Astrocyte of the cerebellum (primary cell): ENCODE measurements around the gene DPH7.
"Not testable (repeated sequence)": the region's sequence is repeated elsewhere in the genome, so short reads cannot be mapped to it uniquely, and the experiment has no call there.

Source experiments
- DNase-seq: peaks from one replicate; pipeline ENCODE4 v3.0.0-alpha.2; 2011; ENCODE audit warnings: low read depth
- H3K4me3 ChIP-seq: 2 replicates; pipeline ENCODE4 v1.5.1; 2011; ENCODE audit warnings: mild to moderate bottlenecking, low read depth, low read length, moderate library complexity
- CTCF ChIP-seq: IDR thresholded peaks from 2 replicates; pipeline ENCODE4 v1.5.1; 2012; ENCODE audit warnings: low read length, low read depth, moderate library complexity, mild to moderate bottlenecking; ENCODE audit errors: missing control alignments
- in situ Hi-C: cut with HindIII; loops from 2 replicates; pipeline ENCODE4 v1.10.0; 2017; ENCODE audit warnings: low sequenced_read_pairs

Gene DPH7

GRCh38 chr9:137578518-137579258 lies at the start of gene DPH7:
Gene DPH7 (minus strand): TSS chr9:137578925. CDS start chr9:137578777, 148 bp downstream.
- peak within 1 kb of the TSS; percentile 85 for H3K4me3 ChIP-seq
- in situ Hi-C loops = no loop called here
- DNase-seq = peak; percentile 57
- TF ChIP-seq CTCF = peak; percentile 83

GRCh38 chr9:137627406-137627805 lies 48.7 kb upstream of the DPH7 start:
- in situ Hi-C loops, H3K4me3 ChIP-seq, DNase-seq: not testable (repeated sequence)

- no peak for DNase-seq
- TF ChIP-seq CTCF = no peak
- in situ Hi-C loops = no loop called here
- no peak overlapping the region for H3K4me3 ChIP-seq
Observed at GRCh38 chr9:137626464-137626863, 47.7 kb upstream of the DPH7 start.

- in situ Hi-C loops, DNase-seq, H3K4me3 ChIP-seq: not testable (repeated sequence)
Observed at GRCh38 chr9:137622211-137622610, 43.5 kb upstream of the DPH7 start.

GRCh38 chr9:137621131-137621757 lies 42.5 kb upstream of the DPH7 start:
- in situ Hi-C loops = no loop called here
- DNase-seq = no peak
- TF ChIP-seq CTCF = peak; percentile 53
- H3K4me3 ChIP-seq = no peak overlapping the region

GRCh38 chr9:137620581-137620980 lies 41.9 kb upstream of the DPH7 start:
- H3K4me3 ChIP-seq = peak overlapping the region; percentile 80
- no peak for TF ChIP-seq CTCF
- DNase-seq = no peak
- in situ Hi-C loops = no loop called here

- TF ChIP-seq CTCF = no peak
- peak overlapping the region; percentile 80 for H3K4me3 ChIP-seq
- DNase-seq = no peak
- in situ Hi-C loops = no loop called here
Observed at GRCh38 chr9:137620048-137620405, 41.3 kb upstream of the DPH7 start.
